IPS-18a (cell line): ENCODE measurements around the gene CCDC24.

Source experiments
- H3K27ac ChIP-seq: one replicate; pipeline ENCODE4 v1.5.1; 2013; ENCODE audit warnings: low read length
- H3K27me3 ChIP-seq: one replicate; pipeline ENCODE4 v1.6.1; 2013; ENCODE audit warnings: mild to moderate bottlenecking, low read length; ENCODE audit not compliant: control insufficient read depth, insufficient read depth
- H3K36me3 ChIP-seq: one replicate; pipeline ENCODE4 v1.6.1; 2013; ENCODE audit warnings: low read depth, low read length; ENCODE audit not compliant: control insufficient read depth
- H3K4me1 ChIP-seq: one replicate; pipeline ENCODE4 v1.6.1; 2013; ENCODE audit warnings: low read depth, low read length; ENCODE audit not compliant: control insufficient read depth
- H3K4me3 ChIP-seq: one replicate; pipeline ENCODE4 v1.5.1; 2013; ENCODE audit warnings: low read length
- H3K9ac ChIP-seq: one replicate; pipeline ENCODE4 v1.6.1; 2013; ENCODE audit warnings: mild to moderate bottlenecking, low read length, moderate library complexity
- H3K9me3 ChIP-seq: one replicate; pipeline ENCODE4 v1.6.1; 2013; ENCODE audit warnings: low read depth, low read length; ENCODE audit not compliant: control insufficient read depth

Gene CCDC24

DNA sequence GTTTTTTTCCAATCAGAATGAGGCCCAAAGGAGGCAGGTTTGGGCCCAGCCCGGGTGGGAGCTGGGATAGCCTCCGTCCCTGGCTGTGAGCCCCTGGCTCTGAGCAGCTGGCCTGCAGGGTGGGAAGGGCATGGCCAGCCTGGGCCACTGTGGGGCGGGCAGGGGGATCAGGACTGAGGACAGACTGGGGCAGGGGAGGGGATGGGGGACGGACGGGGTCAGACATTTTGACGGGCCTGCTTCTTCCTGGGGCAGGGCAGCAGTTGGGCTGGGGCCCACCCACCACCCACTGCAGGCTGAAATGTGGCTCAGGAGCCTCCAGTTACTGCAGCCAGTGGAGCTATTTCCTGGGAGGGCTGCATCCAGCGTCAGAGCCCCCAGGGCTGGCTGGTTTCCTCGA is 42.4 kb downstream of the CCDC24 start:
- H3K4me1 ChIP-seq = peaks cover 17% of the 10 kb centered on the region
- H3K9ac ChIP-seq = no peak overlapping the region
- no peak overlapping the region for H3K27ac ChIP-seq
- no peaks in the 10 kb centered on the region for H3K36me3 ChIP-seq
- no peaks in the 10 kb centered on the region for H3K9me3 ChIP-seq
- no peak overlapping the region for H3K4me3 ChIP-seq
- H3K27me3 ChIP-seq = no peaks in the 10 kb centered on the region

DNA sequence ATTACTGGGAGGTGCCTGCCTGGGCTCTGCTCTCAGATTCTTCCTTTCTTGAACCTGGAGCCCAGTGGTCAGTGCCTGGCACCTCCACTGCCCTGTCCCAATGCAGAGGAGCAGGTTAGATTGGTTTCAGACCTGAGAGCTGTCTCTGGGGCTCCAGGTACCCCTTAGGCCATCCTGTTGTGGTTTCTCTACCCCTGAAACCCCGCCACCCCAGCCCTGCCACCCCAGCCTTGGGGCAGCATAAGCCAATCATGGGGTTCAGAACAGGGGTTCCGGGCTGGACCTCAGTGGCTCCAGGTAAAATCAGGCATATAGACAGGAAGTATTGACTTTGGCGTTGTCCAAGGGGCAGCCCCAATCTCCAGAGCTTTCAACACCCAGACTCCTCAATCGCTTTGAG is 43.0 kb downstream of the CCDC24 start:
- H3K9ac ChIP-seq = no peak overlapping the region
- H3K4me1 ChIP-seq = peaks cover 17% of the 10 kb centered on the region
- no peak overlapping the region for H3K4me3 ChIP-seq
- H3K27me3 ChIP-seq = no peaks in the 10 kb centered on the region
- H3K36me3 ChIP-seq = no peaks in the 10 kb centered on the region
- no peak overlapping the region for H3K27ac ChIP-seq
- no peaks in the 10 kb centered on the region for H3K9me3 ChIP-seq

DNA sequence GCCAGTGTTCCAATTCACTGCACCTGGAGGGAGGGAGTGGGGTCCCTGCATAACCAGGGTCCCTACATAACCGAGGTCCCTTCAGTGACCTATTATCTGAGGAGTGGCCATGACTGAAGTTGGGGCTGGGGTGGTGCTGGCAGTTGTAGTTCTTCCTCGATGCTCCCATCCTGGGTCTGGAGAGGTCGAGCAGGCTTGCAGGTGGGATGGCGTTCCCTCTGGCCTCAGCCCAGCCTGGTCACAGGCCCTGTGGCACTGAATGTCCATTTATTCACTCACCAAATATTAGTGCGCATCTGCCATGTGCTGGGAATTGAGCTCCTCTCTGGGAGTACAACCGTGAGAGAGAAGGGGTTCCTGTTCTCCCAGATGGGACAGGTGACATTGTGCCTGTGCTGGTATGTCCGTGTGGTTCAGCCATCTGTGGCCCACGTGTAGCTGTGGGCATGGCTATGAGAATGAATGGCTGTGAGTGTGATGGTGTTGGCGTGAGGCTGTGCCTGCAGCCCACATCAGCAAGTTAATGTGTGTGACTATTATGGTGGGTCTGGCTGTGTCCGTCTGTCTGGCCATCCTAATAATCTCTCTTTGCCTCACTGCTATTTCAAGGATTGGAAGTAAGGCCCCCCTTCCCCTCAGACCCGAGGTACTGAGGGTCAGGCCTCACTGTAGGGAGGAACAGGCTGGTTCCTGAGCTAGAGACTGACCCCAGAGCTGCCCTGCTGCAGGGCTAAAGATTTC is 43.7 kb downstream of the CCDC24 start:
- Histone ChIP-seq H3K27ac (no peak overlapping the region), H3K4me1 (peaks cover 17% of the 10 kb centered on the region), H3K9ac (no peak overlapping the region), H3K9me3 (no peaks in the 10 kb centered on the region), H3K4me3 (no peak overlapping the region), H3K27me3 (no peaks in the 10 kb centered on the region), H3K36me3 (no peaks in the 10 kb centered on the region)

DNA sequence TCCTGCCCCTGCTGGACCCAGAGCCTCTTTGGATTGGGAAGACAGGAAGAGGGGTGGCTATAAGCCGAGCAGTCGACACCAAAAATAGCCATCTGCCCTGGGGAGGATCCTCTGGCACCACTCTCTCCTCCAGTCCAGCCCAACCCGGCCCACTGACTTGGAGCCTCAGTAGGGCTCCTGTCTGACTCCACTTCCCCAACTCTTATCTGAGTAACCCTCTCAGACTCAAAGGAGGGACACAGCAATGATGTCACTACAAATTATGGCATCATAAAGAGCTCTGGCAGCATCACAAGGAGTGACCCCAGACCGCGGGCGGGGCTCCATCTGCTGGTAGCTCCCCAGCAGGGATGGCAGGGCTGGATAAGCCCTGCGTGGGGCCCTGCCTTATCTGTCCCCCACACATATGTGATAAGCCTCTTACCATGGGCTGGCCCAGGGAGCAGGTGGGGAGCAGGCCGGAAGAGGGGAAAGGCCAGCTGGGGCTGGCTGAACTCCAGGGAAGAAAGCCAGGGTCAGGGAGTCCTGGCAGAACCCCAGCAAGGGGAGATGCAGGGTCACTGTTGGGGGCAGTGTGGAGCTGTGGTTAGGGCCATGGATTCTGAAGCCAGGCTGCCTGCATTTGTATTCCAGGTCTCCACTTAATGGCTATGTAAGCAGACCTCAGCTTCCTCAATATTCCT is 44.5 kb downstream of the CCDC24 start:
- H3K27ac ChIP-seq = no peak overlapping the region
- no peaks in the 10 kb centered on the region for H3K27me3 ChIP-seq
- H3K4me1 ChIP-seq = peaks cover 17% of the 10 kb centered on the region
- H3K9me3 ChIP-seq = no peaks in the 10 kb centered on the region
- H3K4me3 ChIP-seq = no peak overlapping the region
- H3K9ac ChIP-seq = no peak overlapping the region
- H3K36me3 ChIP-seq = no peaks in the 10 kb centered on the region

DNA sequence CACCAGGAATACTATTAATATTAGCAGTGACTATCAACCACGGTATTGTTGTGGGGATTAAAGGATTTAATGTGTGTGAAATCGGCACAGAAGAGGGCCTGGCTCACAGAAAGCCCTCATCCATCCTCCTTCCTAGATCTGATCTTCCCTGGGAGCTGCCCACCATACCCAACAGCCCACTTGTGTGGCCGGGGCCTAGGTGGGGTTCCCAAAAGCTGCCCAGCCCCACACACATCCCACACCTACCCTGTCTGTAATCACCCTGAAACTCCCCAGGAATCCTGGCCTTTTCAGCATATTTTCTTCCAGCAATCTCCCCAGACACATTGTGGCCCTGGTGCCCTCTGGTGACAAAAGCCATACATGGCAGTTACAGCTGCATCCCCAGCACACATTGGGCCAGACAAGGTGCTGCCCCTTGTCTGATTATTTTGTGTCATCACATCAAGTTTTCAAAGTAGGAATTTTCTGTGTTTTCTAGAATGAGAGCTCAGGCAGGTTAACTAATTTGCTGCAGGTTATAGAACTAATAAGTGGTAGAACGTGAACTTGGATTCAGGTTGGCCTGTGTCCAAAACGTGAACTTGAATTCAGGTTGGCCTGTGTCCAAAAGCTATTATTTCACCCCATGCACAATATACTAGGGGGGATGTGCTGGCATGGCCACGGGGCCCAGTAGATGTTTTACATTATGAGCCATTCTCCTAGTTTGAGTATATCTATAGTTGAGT is 45.2 kb downstream of the CCDC24 start:
- Histone ChIP-seq H3K9me3 (no peaks in the 10 kb centered on the region), H3K27ac (no peak overlapping the region), H3K36me3 (no peaks in the 10 kb centered on the region), H3K4me1 (peaks cover 17% of the 10 kb centered on the region), H3K9ac (no peak overlapping the region), H3K4me3 (no peak overlapping the region), H3K27me3 (no peaks in the 10 kb centered on the region)

DNA sequence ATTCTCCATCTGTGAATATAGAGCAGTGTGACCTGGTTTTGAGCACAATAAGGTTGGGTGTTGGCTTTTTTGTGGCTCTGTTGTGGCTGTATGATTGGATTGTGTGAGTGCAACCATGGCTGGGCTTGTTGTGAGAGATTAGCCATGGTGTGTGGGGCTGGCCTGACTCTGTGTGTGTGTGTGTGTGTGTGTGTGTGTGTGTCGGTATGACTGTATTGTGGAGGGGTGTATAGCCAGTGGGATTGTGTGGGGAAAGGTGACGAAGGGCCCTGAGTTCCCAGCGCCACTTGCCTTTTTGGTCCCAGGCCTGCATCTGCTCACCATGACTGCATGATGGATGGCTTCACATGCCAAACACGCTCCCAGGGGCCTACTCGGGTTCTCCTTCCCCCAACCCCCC is 45.8 kb downstream of the CCDC24 start:
- Histone ChIP-seq H3K27me3 (no peaks in the 10 kb centered on the region), H3K4me3 (no peak overlapping the region), H3K4me1 (peaks cover 11% of the 10 kb centered on the region), H3K9me3 (no peaks in the 10 kb centered on the region), H3K36me3 (no peaks in the 10 kb centered on the region), H3K9ac (no peak overlapping the region), H3K27ac (no peak overlapping the region)

DNA sequence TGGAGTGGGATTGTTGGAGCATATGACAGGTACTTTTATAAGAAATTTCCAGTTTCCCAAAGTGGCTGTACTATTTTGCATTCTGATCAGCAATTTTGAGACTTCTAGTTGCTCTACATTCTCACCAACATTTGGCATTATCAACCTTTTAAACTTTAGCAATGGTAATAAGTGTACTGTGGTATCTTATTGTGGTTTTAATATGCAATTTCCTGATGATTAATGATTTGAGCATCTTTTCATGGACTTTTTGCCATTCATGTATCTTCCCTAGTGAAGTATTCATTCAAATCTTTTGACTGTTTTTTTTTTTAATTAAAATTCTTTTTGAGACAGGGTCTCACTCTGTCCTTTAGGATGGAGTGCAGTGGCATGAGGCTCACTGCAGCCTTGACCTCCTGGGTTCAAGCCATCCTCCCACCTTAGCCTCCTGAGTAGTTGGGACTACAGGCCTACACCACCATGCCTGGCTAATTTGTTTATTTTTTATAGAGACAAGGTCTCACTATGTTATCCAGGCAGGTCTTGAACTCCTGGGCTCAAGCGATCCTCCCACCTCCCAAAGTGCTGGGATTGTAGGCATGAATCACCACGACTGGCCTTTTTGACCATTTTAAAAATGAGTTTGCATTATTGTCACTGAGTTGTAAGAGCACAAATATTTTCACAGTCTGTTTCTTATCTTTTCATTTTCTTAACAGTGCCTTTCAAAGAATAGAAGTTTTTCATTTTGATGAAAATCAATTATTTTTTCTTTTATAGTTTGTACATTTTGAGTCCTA is 47.7 kb downstream of the CCDC24 start:
- H3K36me3 ChIP-seq = no peaks in the 10 kb centered on the region
- peaks cover 4% of the 10 kb centered on the region for H3K4me1 ChIP-seq
- no peak overlapping the region for H3K4me3 ChIP-seq
- H3K27ac ChIP-seq = no peak overlapping the region
- no peaks in the 10 kb centered on the region for H3K9me3 ChIP-seq
- peaks cover 4% of the 10 kb centered on the region for H3K27me3 ChIP-seq
- no peak overlapping the region for H3K9ac ChIP-seq

DNA sequence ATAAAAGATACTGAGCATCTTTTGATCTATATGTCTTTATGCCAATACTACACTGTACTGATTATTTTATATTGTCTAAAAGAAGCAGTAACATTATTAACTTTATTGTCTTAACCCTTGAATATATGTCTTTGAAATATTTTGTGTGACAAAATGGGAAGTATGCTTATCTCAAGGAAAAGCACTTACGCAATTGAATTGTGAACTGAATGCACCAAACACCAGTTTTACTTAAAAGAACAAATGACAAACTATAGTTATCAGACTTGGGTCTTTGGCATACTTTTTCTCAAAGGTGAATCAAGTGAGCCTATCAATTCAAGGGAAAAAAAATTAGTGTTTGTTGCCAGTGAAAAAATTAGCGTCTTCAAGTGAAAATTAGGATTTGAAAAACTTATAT is 49.0 kb downstream of the CCDC24 start:
- Histone ChIP-seq H3K27me3 (peaks cover 4% of the 10 kb centered on the region), H3K36me3 (no peaks in the 10 kb centered on the region), H3K9ac (no peak overlapping the region), H3K27ac (no peak overlapping the region), H3K9me3 (no peaks in the 10 kb centered on the region), H3K4me3 (no peak overlapping the region), H3K4me1 (peaks cover 4% of the 10 kb centered on the region)

DNA sequence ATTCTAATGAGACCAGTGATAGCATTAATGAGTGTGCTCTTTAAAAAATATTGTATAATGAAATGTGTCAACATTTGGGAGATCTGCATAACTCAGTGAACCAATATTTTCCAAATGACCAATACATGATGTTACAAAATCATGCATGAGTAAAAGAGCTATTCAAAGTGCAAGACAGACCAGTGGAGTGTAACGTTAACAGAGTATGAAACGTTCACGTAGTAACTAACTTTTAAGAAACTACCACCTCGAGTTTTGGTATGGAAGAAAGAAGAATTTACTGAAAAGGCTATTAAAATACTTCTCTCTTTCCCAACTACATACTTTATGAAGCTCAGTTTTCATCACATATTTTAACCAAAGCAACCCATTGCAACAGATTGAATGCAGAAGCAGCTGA is 49.4 kb downstream of the CCDC24 start:
- no peaks in the 10 kb centered on the region for H3K9me3 ChIP-seq
- H3K27ac ChIP-seq = no peak overlapping the region

DNA sequence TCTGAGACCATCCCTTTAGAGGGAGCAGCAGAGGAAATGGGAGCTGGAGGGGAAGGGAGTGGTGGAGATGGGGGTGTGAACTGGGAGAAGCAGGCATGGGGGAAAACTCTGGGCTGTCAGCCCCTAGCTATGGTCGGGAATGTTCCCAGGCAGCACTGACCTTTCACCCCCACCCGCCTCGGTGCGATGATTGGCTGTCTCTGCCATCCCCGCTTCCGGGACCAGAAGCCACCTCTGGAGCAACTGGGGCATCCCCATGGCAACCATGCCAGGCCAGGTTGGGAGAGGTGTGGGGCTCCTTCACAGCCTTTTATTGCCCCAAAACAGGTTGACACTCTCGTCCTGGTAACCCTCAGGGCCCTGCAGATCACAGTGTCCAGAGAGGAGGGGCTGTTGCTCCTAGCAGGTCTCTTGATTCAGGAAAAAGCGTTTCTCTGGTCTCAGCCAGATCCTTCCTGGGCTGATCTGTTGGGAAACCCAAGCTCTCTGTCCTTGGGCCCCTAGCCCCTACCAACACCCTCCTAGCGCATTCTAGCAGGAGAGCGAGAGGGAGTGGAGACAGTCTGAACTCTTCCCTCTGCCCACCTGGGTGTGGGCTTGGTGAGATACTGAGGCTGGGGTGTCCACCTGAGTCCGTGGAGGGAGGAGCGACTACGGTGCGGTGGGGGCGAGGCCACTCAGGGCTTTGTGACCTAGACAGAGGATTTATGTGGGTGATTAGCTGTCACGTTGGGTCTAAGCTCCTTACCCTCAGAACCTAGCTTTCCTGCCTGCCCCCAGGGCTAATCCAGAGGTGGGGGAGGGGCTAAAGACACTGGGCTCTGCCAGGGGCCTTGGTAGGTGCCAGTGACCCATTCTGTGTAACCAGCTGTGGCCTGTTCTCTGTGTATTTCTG is 52.0 kb downstream of the CCDC24 start:
- Histone ChIP-seq H3K36me3 (no peaks in the 10 kb centered on the region), H3K9me3 (no peaks in the 10 kb centered on the region), H3K4me3 (no peak overlapping the region), H3K4me1 (no peaks in the 10 kb centered on the region), H3K9ac (no peak overlapping the region), H3K27ac (no peak overlapping the region), H3K27me3 (peaks cover 4% of the 10 kb centered on the region)

More for the DNA sequence above, 49.4 kb downstream of the CCDC24 start:
- no peak overlapping the region for H3K4me3 ChIP-seq
- H3K9ac ChIP-seq = no peak overlapping the region
- H3K36me3 ChIP-seq = no peaks in the 10 kb centered on the region
- H3K27me3 ChIP-seq = peaks cover 4% of the 10 kb centered on the region
- H3K4me1 ChIP-seq = peaks cover 4% of the 10 kb centered on the region
